Measurements from ENCODE around the gene CES2.
"Not testable (repeated sequence)": the region's sequence is repeated elsewhere in the genome, so short reads cannot be mapped to it uniquely, and the experiment has no call there.

Gene CES2

DNA sequence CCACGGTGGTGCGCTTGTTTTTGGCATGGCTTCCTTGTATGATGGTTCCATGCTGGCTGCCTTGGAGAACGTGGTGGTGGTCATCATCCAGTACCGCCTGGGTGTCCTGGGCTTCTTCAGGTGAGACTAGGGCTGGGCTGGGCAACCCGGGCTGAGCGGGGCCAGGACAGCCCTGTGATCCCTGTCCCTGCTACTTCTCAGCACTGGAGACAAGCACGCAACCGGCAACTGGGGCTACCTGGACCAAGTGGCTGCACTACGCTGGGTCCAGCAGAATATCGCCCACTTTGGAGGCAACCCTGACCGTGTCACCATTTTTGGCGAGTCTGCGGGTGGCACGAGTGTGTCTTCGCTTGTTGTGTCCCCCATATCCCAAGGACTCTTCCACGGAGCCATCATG lies 4.9 kb downstream of the CES2 start:
- H3K36me3 ChIP-seq (replicated peaks; ENCODE audit: low read depth, low read length): peaks cover 16% of the 10 kb centered on the region

DNA sequence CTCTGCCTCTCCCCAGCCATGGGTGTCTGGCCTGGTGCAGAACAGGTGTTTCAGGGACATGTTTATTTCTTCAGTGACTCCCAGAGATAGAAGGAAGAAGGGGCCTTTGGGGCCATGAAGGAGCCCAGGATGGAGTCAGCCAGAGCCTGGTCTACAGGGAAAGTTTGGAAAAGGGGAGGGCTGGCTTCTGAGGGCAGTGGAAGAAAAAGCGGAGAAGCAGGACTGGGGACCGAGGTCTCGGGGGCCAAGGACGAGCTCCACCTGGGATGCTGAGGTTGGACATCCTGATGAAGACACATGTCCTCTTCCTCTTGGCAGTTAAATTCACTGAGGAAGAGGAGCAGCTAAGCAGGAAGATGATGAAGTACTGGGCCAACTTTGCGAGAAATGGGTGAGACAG lies 7.7 kb downstream of the CES2 start:
- no peak overlapping the region for H3K4me2 ChIP-seq (ENCODE audit: low read length)
- no peaks in the 10 kb centered on the region for H3K9me3 ChIP-seq (ENCODE audit: insufficient read depth, low read length)
- H3K4me3 ChIP-seq (ENCODE audit: low read length): no peak overlapping the region
- H3K9ac ChIP-seq (ENCODE audit: low read length): no peak overlapping the region
- no peaks in the 10 kb centered on the region for H3K27me3 ChIP-seq (ENCODE audit: low read depth, low read length)
- no peaks in the 10 kb centered on the region for H3K79me2 ChIP-seq (ENCODE audit: low read length)
- peaks cover 16% of the 10 kb centered on the region for H3K36me3 ChIP-seq (replicated peaks; ENCODE audit: low read depth, low read length)
- peaks cover 4% of the 10 kb centered on the region; the same call in 1 of the 2 replicates for H3K4me1 ChIP-seq (ENCODE audit: low read length)
- H2AFZ ChIP-seq (ENCODE audit: low read depth, low read length): no peak overlapping the region
- H3K27ac ChIP-seq (ENCODE audit: low read length): no peak overlapping the region
- no peaks in the 10 kb centered on the region for H4K20me1 ChIP-seq (ENCODE audit: insufficient read depth, low read length)
- TF ChIP-seq CTCF (IDR thresholded peaks at IDR 0.05; ENCODE audit: low read depth, low read length) (no peak), EZH2phosphoT487 (IDR thresholded peaks at IDR 0.05; ENCODE audit: low read depth) (no peak)

More for the DNA sequence above, 4.9 kb downstream of the CES2 start:
- Histone ChIP-seq H3K9ac (ENCODE audit: low read length) (no peak overlapping the region), H3K9me3 (ENCODE audit: insufficient read depth, low read length) (no peaks in the 10 kb centered on the region), H3K27ac (ENCODE audit: low read length) (no peak overlapping the region), H3K4me3 (ENCODE audit: low read length) (no peak overlapping the region), H3K79me2 (ENCODE audit: low read length) (peaks cover 17% of the 10 kb centered on the region), H2AFZ (ENCODE audit: low read depth, low read length) (no peak overlapping the region), H4K20me1 (ENCODE audit: insufficient read depth, low read length) (0 out of 2 replicates have a peak, but pooled peaks cover 3% of the 10 kb centered on the region), H3K27me3 (ENCODE audit: low read depth, low read length) (no peaks in the 10 kb centered on the region), H3K4me2 (ENCODE audit: low read length) (no peak overlapping the region), H3K4me1 (ENCODE audit: low read length) (peaks cover 4% of the 10 kb centered on the region)
- TF ChIP-seq CTCF (IDR thresholded peaks at IDR 0.05; ENCODE audit: low read depth, low read length) (no peak), EZH2phosphoT487 (IDR thresholded peaks at IDR 0.05; ENCODE audit: low read depth) (no peak)

DNA sequence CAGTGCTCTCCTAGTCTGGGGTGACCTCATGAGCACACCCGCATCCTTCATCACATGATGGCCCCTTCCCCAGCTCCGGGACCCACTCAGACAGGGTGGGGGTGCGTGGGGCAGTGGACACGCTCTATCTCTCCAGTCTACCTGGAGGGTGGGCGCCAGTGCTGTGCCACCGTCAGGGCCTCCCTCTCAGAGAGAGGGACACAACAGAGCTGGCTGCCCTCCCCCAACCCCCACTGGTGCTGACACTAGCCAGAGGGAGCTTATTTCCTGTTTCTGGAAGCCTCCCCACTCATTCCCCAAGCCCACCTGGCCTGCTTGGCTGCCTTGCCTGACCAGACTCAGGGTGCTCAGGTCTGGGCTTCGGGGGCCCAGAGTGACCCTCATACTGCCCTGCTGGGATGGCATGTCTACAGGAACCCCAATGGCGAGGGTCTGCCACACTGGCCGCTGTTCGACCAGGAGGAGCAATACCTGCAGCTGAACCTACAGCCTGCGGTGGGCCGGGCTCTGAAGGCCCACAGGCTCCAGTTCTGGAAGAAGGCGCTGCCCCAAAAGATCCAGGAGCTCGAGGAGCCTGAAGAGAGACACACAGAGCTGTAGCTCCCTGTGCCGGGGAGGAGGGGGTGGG lies 8.2 kb downstream of the CES2 start:
- no peaks in the 10 kb centered on the region; the same call in 1 of the 2 replicates for H3K27me3 ChIP-seq (ENCODE audit: low read depth, low read length)
- peaks cover 4% of the 10 kb centered on the region; the same call in 1 of the 2 replicates for H3K4me1 ChIP-seq (ENCODE audit: low read length)
- peaks cover 16% of the 10 kb centered on the region for H3K36me3 ChIP-seq (replicated peaks; ENCODE audit: low read depth, low read length)
- H3K9ac ChIP-seq (ENCODE audit: low read length): no peak overlapping the region
- no peaks in the 10 kb centered on the region for H3K9me3 ChIP-seq (ENCODE audit: insufficient read depth, low read length)
- no peak overlapping the region for H3K27ac ChIP-seq (ENCODE audit: low read length)
- no peak overlapping the region for H3K4me2 ChIP-seq (ENCODE audit: low read length)
- no peak overlapping the region for H2AFZ ChIP-seq (ENCODE audit: low read depth, low read length)
- no peak overlapping the region for H3K4me3 ChIP-seq (ENCODE audit: low read length)
- no peak for TF ChIP-seq EZH2phosphoT487 (IDR thresholded peaks at IDR 0.05; ENCODE audit: low read depth)
- TF ChIP-seq CTCF (IDR thresholded peaks at IDR 0.05; ENCODE audit: low read depth, low read length): no peak
- no peaks in the 10 kb centered on the region for H3K79me2 ChIP-seq (ENCODE audit: low read length)
- H4K20me1 ChIP-seq (ENCODE audit: insufficient read depth, low read length): no peaks in the 10 kb centered on the region

DNA sequence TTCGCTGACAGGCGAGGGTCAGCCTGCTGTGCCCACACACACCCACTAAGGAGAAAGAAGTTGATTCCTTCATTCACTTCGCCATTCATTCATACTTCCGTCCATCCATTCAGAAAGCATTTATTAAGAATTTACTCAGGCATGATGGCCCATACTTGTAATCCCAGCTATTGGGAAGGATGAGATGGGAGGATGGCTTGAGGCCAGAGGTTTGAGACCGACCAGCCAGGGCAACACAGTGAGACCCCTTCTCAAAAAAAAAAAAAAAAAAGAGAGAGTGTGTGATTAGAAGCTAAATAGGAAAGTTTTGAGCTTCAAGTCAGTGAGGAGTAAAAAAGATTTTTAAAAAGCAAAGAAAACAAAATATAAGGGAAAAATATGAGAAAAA lies 8.7 kb downstream of the CES2 start:
- no peak overlapping the region for H3K4me2 ChIP-seq (ENCODE audit: low read length)
- H3K27me3 ChIP-seq (ENCODE audit: low read depth, low read length): peaks cover 3% of the 10 kb centered on the region; the same call in 1 of the 2 replicates
- no peaks in the 10 kb centered on the region for H3K9me3 ChIP-seq (ENCODE audit: insufficient read depth, low read length)
- H3K4me3 ChIP-seq (ENCODE audit: low read length): no peak overlapping the region
- peaks cover 16% of the 10 kb centered on the region for H3K36me3 ChIP-seq (replicated peaks; ENCODE audit: low read depth, low read length)
- TF ChIP-seq CTCF (IDR thresholded peaks at IDR 0.05; ENCODE audit: low read depth, low read length) (no peak), EZH2phosphoT487 (IDR thresholded peaks at IDR 0.05; ENCODE audit: low read depth) (no peak)
- H4K20me1 ChIP-seq (ENCODE audit: insufficient read depth, low read length): no peaks in the 10 kb centered on the region
- H3K9ac ChIP-seq (ENCODE audit: low read length): no peak overlapping the region
- no peak overlapping the region for H2AFZ ChIP-seq (ENCODE audit: low read depth, low read length)
- peaks cover 4% of the 10 kb centered on the region; the same call in 1 of the 2 replicates for H3K4me1 ChIP-seq (ENCODE audit: low read length)
- H3K79me2 ChIP-seq (ENCODE audit: low read length): no peaks in the 10 kb centered on the region
- no peak overlapping the region for H3K27ac ChIP-seq (ENCODE audit: low read length)

DNA sequence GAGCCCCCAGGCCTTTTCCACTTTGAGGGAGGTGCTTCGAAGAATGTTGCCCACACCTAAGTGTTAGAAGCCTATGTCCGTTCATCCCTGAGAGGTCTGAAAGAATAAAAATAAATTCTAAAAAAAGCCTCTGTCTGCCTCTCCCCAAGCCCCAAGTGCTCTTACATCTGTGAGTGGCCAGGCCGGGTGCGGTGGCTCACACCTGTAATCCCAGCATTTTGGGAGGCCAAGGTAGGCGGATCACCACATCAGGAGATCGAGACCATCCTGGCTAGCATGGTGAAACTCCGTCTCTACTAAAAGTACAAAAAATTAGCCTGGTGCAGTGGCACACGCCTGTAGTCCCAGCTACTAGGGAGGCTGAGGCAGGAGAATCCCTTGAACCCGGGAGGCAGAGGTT lies 9.7 kb downstream of the CES2 start:
- H3K9ac ChIP-seq (ENCODE audit: low read length); H3K4me3 ChIP-seq (ENCODE audit: low read length); H2AFZ ChIP-seq (ENCODE audit: low read depth, low read length); H4K20me1 ChIP-seq (ENCODE audit: insufficient read depth, low read length); H3K9me3 ChIP-seq (ENCODE audit: insufficient read depth, low read length); H3K27me3 ChIP-seq (ENCODE audit: low read depth, low read length); H3K36me3 ChIP-seq (replicated peaks; ENCODE audit: low read depth, low read length); H3K79me2 ChIP-seq (ENCODE audit: low read length); H3K4me2 ChIP-seq (ENCODE audit: low read length); H3K27ac ChIP-seq (ENCODE audit: low read length); H3K4me1 ChIP-seq (ENCODE audit: low read length): not testable (repeated sequence)
